Mucosa of rectum (tissue), 2 donors: ENCODE measurements around the gene CDC42BPB.

ENCODE experiments used
- H3K27ac ChIP-seq, 2 donors: one replicate each; pipeline ENCODE4 v1.7.0; 2013; ENCODE audit warnings: inconsistent platforms in 2 of 2, low read depth in 2 of 2, low read length in 2 of 2
- H3K27me3 ChIP-seq, 2 donors: one replicate each; pipeline ENCODE4 v1.7.0; 2013; ENCODE audit warnings: low read length in 2 of 2; ENCODE audit not compliant: control insufficient read depth in 2 of 2, insufficient read depth in 2 of 2
- H3K36me3 ChIP-seq, 2 donors: one replicate each; pipeline ENCODE4 v1.7.0; 2013; ENCODE audit warnings: low read length in 2 of 2; ENCODE audit not compliant: control insufficient read depth in 2 of 2, insufficient read depth in 2 of 2
- H3K4me1 ChIP-seq, 2 donors: one replicate each; pipeline ENCODE4 v1.7.0; 2013; ENCODE audit warnings: low read length in 2 of 2, mild to moderate bottlenecking in 1 of 2; ENCODE audit not compliant: control insufficient read depth in 2 of 2, insufficient read depth in 2 of 2
- H3K4me3 ChIP-seq, 2 donors: one replicate each; pipeline ENCODE4 v1.7.0; 2013; ENCODE audit warnings: low read length in 2 of 2
- H3K9ac ChIP-seq, 2 donors: one replicate each; pipeline ENCODE4 v1.7.0; 2013; ENCODE audit warnings: low read length in 2 of 2, low read depth in 1 of 2, mild to moderate bottlenecking in 1 of 2
- H3K9me3 ChIP-seq, 2 donors: one replicate each; pipeline ENCODE4 v1.7.0; 2013; ENCODE audit warnings: low read length in 2 of 2; ENCODE audit not compliant: control insufficient read depth in 2 of 2
- donor health status: healthy.
- donor health status: Normal muscosa, but diverticular disease.

The CDC42BPB gene

DNA sequence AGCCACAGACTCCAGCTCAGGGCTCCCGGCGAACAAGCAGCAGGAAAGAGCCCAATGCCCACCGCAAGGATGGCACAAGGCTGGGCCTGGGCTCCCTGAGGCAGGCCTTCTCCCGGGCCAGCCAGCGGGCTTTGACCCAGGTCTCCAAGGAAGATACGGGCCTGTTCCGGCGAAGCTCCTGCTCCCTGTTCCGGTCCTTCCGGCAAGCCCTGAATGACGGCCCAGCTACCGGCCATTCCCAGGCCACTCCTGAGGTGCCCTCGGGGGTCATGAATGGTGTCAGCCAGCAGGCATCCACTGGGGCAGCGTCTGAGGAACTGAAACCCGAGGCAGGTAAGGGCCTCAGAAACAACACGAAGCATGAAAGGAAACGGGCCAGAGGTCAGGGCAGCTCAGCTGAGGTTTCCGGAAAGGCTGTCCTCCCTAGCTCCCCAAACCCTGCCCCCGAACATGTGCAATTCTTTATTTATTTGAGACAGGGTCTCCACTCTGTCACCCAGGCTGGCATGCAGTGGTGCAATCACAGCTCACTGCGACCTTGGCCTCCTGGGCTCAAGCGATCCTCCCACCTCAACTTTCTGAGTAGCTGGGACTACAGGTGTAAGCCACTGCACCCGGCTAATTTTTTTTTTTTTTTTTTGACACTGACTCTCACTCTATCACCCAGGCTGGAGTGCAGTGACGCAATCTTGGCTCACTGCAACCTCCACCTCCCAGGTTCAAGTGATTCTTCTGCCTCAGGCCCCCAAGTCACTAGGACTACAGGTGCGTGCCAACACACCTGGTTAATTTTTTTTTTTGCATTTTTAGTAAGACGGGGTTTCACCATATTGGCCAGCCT, 43.2 kb upstream of the CDC42BPB start:
- no peak overlapping the region for H3K9ac ChIP-seq
- H3K4me3 ChIP-seq, result no peak overlapping the region
- peaks cover 18 to 28% of the 10 kb centered on the region in 2 donors for H3K4me1 ChIP-seq
- H3K27ac ChIP-seq, result peak overlapping the region in 1 of 2 donors; percentile 32
- H3K36me3 ChIP-seq, result no peaks in the 10 kb centered on the region
- H3K9me3 ChIP-seq, result no peaks in the 10 kb centered on the region
- peaks cover 0 to 4% of the 10 kb centered on the region in 2 donors for H3K27me3 ChIP-seq

GRCh38 chr14:103099733-103100280, 42.5 kb upstream of the CDC42BPB start:
- H3K36me3 ChIP-seq, result no peaks in the 10 kb centered on the region
- no peak overlapping the region for H3K9ac ChIP-seq
- peaks cover 0 to 4% of the 10 kb centered on the region in 2 donors for H3K27me3 ChIP-seq
- no peaks in the 10 kb centered on the region for H3K9me3 ChIP-seq
- no peak overlapping the region for H3K4me3 ChIP-seq
- H3K27ac ChIP-seq, result peak overlapping the region in 1 of 2 donors; percentile 32
- peaks cover 23 to 28% of the 10 kb centered on the region in 2 donors for H3K4me1 ChIP-seq

DNA sequence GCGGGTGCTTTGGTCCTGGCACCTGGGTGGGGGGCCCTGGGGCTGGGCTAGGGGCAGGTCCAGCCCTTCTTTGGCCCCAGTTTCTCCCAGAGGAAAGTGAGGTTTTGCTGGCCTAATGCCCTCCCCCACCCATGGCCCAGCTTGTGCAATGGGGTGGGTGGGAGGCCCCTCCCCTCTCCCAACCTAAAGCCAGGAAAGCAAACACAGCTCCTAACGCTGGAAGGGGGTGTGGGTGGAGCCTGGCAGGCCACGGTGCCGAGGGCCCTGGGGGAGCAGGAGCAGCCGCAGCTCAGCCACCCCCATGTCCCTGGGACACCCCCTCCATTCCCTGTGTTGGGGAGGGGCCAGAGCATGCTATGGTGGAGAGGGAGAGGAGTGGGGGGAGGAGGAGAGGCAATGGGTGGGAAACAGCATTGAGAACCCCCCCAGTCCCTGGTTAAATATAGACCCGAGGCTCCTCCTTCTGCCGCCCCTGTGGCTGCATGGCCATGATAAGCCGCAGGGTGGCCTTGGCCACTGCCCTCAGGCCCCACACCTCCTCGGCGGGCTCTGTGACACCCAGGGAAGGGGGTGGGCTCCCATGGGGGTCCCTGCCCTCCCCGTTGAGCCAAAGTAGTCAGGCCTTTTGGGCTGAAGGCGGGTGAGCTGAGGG, 41.9 kb upstream of the CDC42BPB start:
- H3K9ac ChIP-seq, result no peak overlapping the region
- peaks cover 20 to 25% of the 10 kb centered on the region in 2 donors for H3K4me1 ChIP-seq
- H3K4me3 ChIP-seq, result no peak overlapping the region
- no peaks in the 10 kb centered on the region for H3K36me3 ChIP-seq
- no peak overlapping the region for H3K27ac ChIP-seq
- H3K27me3 ChIP-seq, result no peaks in the 10 kb centered on the region
- H3K9me3 ChIP-seq, result no peaks in the 10 kb centered on the region

- no peaks in the 10 kb centered on the region for H3K36me3 ChIP-seq
- H3K9ac ChIP-seq, result no peak overlapping the region
- H3K4me1 ChIP-seq, result peaks cover 19 to 23% of the 10 kb centered on the region in 2 donors
- no peak overlapping the region for H3K27ac ChIP-seq
- no peaks in the 10 kb centered on the region for H3K9me3 ChIP-seq
- no peak overlapping the region for H3K4me3 ChIP-seq
- no peaks in the 10 kb centered on the region for H3K27me3 ChIP-seq
Observed at GRCh38 chr14:103097994-103098957, 40.9 kb upstream of the CDC42BPB start.

DNA sequence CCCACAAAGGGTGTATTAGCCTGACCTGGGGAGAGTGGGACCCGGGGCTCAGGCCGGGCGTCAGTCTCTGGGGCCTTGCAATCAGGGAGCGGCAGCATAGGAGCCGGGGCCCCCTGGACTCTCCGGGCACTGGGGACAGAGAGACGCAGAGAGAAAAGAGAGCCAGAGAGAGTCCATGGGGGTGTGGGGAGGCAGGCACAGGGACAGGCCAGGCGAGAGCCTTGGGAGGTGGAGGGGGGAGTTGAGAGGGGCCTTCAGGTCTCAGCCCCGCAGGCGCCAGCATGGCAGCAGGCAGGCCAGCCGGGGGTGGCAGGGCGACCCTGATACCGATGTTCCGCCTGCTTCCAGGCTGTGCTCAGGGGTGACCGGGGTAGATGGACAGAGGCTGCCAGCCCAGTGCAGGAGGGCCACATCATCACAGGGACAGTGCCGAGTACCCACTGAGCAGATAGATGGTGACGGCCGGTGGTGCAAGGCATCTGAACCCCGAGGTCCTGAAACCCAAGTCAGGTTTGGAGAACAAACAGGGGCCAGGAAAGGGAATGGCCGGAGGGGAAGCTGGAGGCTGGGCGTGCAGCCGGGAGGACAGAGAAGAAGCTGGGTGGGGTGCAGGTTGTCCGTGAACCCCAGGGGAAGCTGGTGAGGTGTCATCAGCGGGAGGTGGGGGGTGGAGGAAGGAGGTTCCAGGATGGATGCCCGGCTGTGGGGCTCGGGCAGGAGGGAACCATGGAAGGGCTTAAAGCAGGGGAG, 40.1 kb upstream of the CDC42BPB start:
- no peaks in the 10 kb centered on the region for H3K36me3 ChIP-seq
- no peak overlapping the region for H3K4me3 ChIP-seq
- H3K4me1 ChIP-seq, result peaks cover 18 to 22% of the 10 kb centered on the region in 2 donors
- no peak overlapping the region for H3K27ac ChIP-seq
- H3K9ac ChIP-seq, result no peak overlapping the region
- no peaks in the 10 kb centered on the region for H3K9me3 ChIP-seq
- no peaks in the 10 kb centered on the region for H3K27me3 ChIP-seq

- Histone ChIP-seq H3K4me3 (no peak overlapping the region), H3K27ac (no peak overlapping the region), H3K9ac (no peak overlapping the region), H3K4me1 (peaks cover 22 to 27% of the 10 kb centered on the region in 2 donors), H3K9me3 (no peaks in the 10 kb centered on the region), H3K36me3 (no peaks in the 10 kb centered on the region), H3K27me3 (no peaks in the 10 kb centered on the region)
Observed at GRCh38 chr14:103096387-103096786, 39.0 kb upstream of the CDC42BPB start.

- H3K27ac ChIP-seq, result peak overlapping the region; percentile 85 to 93
- H3K27me3 ChIP-seq, result no peaks in the 10 kb centered on the region
- H3K36me3 ChIP-seq, result no peaks in the 10 kb centered on the region
- peaks cover 22 to 32% of the 10 kb centered on the region in 2 donors for H3K4me1 ChIP-seq
- H3K4me3 ChIP-seq, result peak overlapping the region; percentile 42 to 74
- H3K9ac ChIP-seq, result peak overlapping the region; percentile 74 to 77
- H3K9me3 ChIP-seq, result no peaks in the 10 kb centered on the region
Observed at GRCh38 chr14:103095210-103095778, 37.9 kb upstream of the CDC42BPB start.

DNA sequence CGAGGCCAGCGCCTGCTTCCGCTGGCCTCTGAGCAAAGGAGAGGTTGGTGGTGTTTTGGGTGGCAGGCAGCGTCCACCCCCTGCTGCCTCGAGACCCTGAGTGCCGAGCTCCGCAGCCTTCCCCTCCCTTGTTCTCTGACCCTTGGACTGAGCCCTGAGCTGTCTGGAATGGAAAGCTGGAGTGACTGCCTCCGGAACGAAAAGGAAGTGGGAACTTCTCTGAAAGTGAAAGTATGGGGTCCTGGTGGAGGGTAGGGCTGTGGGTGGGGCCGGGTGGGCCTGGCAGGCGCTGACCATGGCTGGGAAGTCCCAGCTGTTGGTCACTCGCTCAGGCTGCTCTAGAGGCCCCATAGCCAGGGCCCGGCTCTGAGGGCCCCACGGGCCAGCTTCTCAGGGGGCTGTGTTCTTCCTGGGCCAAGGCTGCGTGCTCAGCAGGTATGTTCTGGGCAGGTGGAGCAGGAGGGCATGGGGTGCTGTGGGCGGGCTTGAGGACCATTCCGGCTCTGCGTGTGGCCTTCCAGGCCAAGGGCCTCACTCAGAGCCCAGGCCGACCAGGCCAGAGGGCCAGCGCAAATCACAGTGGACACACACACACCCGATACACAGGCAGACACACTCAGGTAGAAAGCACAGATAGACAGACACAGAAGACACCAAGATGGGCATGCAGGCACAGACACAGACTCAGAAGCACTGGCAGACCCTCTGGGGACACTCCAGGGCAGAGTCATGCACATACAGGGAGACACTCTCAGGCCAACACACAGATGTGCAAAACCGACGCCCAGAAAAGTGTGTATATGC, 37.3 kb upstream of the CDC42BPB start, which contains the start of gene EXOC3L4:
Gene EXOC3L4 (plus strand): TSS at position 320 of the 804 bp plus-strand sequence. CDS start 5,495 bp downstream, outside the sequence.
- Histone ChIP-seq H3K9ac (peak within 1 kb of the TSS; percentile 74 to 77), H3K9me3 (no peaks in the 10 kb centered on the region)

More for the DNA sequence above, 37.3 kb upstream of the CDC42BPB start, which contains the start of gene EXOC3L4:
- Histone ChIP-seq H3K36me3 (no peaks in the 10 kb centered on the region), H3K4me1 (peaks cover 22 to 32% of the 10 kb centered on the region in 2 donors), H3K4me3 (peak within 1 kb of the TSS; percentile 42 to 74), H3K27ac (peak within 1 kb of the TSS; percentile 85 to 93), H3K27me3 (no peaks in the 10 kb centered on the region)
